Fibroblast of mammary gland (primary cell): ENCODE data around the gene SLC25A39.
"Not testable (repeated sequence)": the region's sequence is repeated elsewhere in the genome, so short reads cannot be mapped to it uniquely, and the experiment has no call there.

Experiments used
- DNase-seq: peaks from one replicate; pipeline ENCODE4 v3.0.0-alpha.2; 2010; ENCODE audit warnings: low read depth
- H3K4me3 ChIP-seq: 2 replicates; pipeline ENCODE4 v1.5.1; 2011; ENCODE audit warnings: low read depth, mild to moderate bottlenecking, low read length, moderate library complexity; ENCODE audit not compliant: control insufficient read depth
- CTCF ChIP-seq: conservative IDR thresholded peaks from 2 replicates; pipeline ENCODE4 v1.5.1; 2011; ENCODE audit warnings: low read depth, low read length, inconsistent platforms; ENCODE audit not compliant: control insufficient read depth, insufficient read depth

Gene SLC25A39

DNA sequence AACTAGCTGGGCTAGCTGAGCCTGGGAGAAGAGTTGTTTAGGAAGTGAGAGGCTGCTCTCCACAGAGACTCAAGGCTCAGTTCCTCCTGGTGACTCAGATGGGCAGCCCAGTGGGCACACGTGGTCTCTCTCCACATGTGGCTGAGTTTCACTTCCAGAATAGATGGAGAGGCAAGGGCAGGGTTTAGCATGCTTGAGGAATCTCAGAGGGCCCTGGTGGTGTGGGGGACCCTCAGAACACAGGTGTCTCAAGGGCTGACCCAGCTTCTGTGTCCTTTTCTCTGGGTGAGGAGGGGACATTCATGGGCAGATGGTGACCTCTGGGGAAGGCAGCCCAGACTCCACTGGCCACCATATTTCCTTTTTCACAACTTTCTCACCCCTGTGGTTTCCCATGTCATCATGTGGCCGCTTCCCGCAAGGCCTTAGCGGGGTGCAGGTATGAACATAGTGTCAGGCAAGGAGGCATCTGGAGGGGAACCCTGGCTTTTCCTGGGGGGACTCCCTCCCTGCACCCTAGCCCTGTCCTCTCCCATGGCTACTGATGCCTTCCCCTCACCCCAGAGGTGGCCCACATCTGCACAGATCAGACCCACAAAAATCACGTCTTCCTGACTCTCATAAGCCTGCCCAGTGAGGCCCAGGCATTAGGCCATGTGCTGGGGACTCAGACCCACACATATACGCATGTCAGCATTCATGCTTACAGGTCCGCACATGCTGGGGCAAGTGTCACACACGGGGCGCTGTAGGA is 23.8 kb upstream of the SLC25A39 start:
- no peak for TF ChIP-seq CTCF
- no peak overlapping the region for H3K4me3 ChIP-seq
- peak; percentile 62 for DNase-seq

GRCh38 chr17:44347206-44348055 is 22.8 kb upstream of the SLC25A39 start:
- H3K4me3 ChIP-seq, DNase-seq: not testable (repeated sequence)

DNA sequence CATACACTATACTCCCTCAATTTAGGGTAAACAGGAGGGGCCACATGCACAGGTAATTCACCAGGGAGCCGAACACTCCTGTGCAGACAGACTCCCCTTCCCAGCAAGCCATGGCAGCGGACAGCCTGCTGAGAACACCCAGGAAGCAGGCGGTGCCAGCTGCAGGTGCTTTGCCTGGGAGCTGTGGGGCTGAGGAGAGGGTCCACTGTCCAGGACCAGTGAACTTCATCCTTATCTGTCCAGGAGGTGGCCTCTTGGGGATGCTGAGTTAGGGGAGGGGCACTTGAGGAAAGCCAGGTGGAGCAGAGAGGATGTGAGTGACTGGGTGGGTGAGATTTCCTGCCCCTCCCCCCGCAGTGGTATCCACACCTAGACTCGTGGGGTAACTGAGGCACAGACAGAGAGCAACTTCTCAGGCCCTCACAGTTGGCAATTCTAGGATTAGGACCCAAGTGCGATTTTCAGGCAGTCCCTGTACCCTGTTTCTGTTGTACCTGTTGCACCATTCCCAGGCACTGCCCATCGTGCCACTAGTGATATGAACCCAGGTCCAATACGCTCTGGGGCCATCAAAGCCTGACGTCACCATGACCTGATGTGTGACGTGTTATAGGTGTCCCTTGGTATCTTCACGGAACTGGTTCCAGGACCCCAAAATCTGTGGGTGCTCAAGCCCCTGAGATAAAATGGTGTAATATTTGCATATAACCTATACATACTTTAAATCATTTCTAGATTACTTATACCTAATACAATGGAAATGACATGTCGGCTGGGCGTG is 21.6 kb upstream of the SLC25A39 start:
- H3K4me3 ChIP-seq = peak overlapping the region; percentile 77
- DNase-seq = no peak
- no peak for TF ChIP-seq CTCF

DNA sequence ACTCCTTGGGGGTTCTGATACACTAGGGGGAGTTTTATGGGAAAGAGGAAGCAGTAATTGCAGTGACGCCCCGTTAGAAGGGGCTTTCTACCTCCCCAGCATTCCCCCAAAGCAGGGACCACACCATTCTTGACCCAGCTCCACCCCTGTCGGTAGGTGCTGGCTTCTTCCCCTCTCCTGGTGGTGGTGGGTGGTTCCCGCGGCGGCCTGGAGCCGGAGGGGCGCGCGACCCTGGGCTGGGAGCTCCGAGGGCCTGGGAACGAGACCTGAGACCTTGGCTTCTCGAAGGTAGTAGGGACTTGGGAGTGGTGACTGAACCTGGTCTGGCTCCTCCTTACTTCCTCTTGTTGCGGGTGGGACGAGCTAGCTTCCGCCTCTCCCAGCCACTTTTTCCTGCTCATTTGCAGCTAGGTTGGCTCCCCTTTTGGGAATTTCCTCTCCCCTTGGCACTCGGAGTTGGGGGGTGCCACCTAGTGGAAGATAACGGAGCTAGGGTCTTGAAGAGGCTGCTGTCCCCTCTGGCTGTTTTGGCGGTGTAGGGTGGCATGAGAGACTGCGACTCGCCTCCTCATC is 20.9 kb upstream of the SLC25A39 start:
- peak overlapping the region; percentile 77 for H3K4me3 ChIP-seq
- DNase-seq = peak; percentile 61
- peak; percentile 41 for TF ChIP-seq CTCF

DNA sequence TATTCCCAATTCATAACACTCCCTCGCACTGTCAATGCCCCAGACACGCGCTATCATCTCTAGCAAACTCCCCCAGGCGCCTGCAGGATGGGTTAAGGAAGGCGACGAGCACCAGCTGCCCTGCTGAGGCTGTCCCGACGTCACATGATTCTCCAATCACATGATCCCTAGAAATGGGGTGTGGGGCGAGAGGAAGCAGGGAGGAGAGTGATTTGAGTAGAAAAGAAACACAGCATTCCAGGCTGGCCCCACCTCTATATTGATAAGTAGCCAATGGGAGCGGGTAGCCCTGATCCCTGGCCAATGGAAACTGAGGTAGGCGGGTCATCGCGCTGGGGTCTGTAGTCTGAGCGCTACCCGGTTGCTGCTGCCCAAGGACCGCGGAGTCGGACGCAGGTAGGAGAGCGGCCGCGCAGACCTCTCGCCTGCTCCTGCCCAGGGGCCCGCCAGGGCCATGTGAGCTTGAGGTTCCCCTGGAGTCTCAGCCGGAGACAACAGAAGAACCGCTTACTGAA is 20.4 kb upstream of the SLC25A39 start, which contains the start of gene GRN:
Gene GRN, plus strand, starts transcription at position 364 of the 515 bp plus-strand sequence. CDS start 3,863 bp downstream, outside the sequence.
- H3K4me3 ChIP-seq = peak within 1 kb of the TSS; percentile 77
- TF ChIP-seq CTCF = no peak
- peak; percentile 99 for DNase-seq

- H3K4me3 ChIP-seq = no peak overlapping the region
- no peak for TF ChIP-seq CTCF
- no peak for DNase-seq
These were observed 19.0 kb upstream of the SLC25A39 start for GRCh38 chr17:44343510-44344209.

- not testable (repeated sequence) for H3K4me3 ChIP-seq, DNase-seq
These were observed 15.9 kb upstream of the SLC25A39 start for GRCh38 chr17:44340553-44340952.
